HG03575 (cell line): ENCODE results near the gene SCAF11.
"Not testable (repeated sequence)": the region's sequence is repeated elsewhere in the genome, so short reads cannot be mapped to it uniquely, and the experiment has no call there.

Experiments
- ATAC-seq: cut with Tn5 transposase; IDR thresholded peaks from one replicate; pipeline ENCODE4 v1.9.1; 2021; ENCODE audit not compliant: unreplicated experiment, insufficient number of reproducible peaks, low FRiP score; ENCODE audit errors: extremely low read depth

The SCAF11 gene

DNA sequence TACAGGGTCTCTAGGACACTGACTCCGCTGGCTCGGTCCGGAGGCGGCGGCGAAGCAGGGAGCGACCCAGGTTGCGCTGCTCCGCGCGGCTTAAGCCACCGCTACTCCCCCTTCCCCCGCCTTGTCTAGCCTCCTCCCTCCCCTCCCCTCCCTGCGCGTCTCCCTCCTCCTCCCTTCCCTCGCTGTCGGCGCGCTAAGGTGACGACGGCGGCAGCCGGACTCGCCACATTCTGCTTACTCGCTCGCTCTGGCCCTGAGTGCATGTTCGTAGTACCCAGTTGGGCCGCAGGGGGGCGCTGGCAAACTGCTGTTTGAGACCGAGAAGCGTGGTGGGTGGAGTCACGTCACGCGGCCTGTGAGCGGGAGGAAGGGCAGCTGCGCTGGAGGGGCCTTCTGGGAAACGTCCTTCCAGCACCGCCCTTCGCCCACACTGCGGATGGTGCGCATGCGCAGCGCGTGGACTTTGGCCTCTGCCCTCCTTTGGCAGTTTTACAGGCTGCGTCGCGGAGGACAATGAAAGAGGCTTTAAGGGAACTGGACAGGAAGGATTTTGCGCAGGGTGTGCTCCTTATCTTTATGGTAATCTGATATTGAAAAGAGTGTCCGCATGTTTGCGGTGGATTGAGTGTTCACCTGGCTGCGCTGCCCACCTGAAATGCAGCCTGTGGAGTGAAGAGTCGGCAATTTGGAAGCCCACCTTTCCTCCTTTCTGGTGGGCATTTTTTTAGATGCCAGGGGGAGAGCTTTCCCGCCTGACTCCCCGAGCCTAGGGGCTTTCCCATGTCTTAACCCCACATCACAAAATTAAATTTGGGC is at the start of gene SCAF11:
SCAF11 (minus strand) TSS at position 107 of the 816 bp plus-strand sequence. CDS start 26,407 bp downstream, outside the sequence.
- peak; percentile 36 for ATAC-seq

DNA sequence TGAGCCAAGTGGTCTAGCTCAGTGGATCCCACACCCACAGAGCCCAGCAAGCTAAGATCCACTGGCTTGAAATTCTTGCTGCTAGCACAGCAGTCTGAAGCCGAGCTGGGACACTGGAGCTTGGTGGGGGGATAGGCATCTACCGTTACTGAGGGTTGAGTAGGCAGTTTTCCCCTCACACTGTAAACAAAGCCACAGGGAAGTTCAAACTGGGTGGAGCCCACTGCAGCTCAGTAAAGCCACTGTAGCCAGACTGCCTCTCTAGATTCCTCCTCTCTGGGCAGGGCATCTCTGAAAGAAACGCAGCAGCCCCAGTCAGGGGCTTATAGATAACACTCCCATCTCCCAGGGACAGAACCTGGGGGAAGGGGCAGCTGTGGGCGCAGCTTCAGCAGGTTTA is 46.7 kb upstream of the SCAF11 start:
- ATAC-seq, result not testable (repeated sequence)

DNA sequence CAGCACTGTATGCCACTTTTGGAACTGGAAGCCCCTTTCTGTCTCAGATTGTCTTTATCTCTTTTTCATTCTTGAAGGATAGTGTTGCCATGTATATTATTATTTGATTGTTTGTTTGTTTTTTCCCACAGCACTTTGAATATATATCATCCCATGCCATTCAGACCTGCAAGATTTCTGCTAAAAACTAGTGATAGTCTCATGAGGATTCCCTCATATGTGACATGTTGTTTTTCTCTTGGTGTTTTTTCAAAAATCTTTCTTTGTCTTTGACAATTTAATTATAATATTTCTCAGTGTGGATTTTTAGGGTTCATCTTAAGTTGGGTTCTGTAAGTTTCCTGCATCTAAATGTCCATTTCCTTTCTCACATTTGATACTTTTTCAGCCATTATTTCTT is 36.8 kb upstream of the SCAF11 start:
- ATAC-seq, result no peak

DNA sequence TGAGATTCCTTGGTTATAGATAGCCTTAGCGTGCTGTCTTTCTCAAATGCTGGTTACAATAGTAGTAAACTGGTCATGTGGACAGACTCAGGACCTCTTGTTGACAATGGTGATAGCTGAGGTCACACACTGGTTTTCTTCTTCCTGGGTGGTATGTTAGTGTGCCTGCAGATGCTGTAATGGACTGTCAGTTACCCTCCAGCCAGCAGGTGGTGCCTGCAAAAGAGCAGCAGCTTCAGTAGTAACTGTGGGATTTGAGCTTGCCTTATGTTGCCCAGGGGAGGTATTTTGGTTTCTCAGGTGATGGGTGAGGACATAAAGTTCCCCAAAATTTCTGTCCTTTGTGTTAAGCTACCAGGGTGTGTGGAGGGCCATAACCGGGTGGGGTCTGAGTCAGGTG is 33.7 kb upstream of the SCAF11 start:
- no peak for ATAC-seq

DNA sequence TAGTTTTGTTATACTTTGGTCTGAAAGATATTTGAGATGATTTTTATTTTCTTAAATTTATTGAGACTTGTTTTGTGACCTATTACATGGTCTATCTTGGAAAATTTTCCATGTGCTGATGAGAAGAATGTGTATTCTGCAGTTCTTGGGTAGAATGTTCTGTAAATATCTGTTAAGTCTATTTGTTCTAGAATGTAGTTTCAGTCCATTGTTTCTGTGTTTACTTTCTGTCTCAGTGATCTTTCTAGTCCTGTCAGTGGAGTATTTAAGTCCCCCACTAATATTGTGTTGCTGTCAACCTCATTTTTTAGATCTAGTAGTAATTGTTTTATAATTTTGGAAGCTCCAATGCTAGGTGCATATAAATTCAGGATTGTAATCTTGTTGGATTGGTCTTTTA is 30.4 kb upstream of the SCAF11 start:
- no peak for ATAC-seq

GRCh38 chr12:46018712-46019111 is 28.3 kb upstream of the SCAF11 start:
- ATAC-seq, result not testable (repeated sequence)

- ATAC-seq, result not testable (repeated sequence)
Observed at GRCh38 chr12:46017866-46018375, 27.5 kb upstream of the SCAF11 start.

GRCh38 chr12:46005823-46006222 is 15.4 kb upstream of the SCAF11 start:
- ATAC-seq, result no peak

GRCh38 chr12:46005151-46005797 is 14.9 kb upstream of the SCAF11 start:
- no peak for ATAC-seq

- no peak for ATAC-seq
Observed at GRCh38 chr12:46004715-46005114, 14.3 kb upstream of the SCAF11 start.

DNA sequence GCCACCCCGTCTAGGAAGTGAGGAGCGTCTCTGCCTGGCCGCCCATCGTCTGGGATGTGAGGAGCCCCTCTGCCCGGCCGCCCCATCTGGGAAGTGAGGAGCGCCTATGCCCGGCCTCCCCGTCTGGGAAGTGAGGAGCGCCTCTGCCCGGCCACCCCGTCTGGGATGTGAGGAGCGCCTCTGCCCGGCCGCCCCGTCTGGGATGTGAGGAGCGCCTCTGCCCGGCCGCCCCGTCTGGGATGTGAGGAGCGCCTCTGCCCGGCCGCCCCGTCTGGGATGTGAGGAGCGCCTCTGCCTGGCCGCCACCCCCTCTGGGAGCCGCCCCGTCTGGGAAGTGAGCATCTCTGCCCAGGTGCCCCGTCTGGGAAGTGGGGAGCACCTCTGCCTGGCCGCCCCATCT is 9.7 kb upstream of the SCAF11 start:
- ATAC-seq, result not testable (repeated sequence)

GRCh38 chr12:45994736-45995135 is 4.4 kb upstream of the SCAF11 start:
- ATAC-seq, result no peak

- peak; percentile 15 for ATAC-seq
Observed at GRCh38 chr12:45991284-45992249, 1.2 kb upstream of the SCAF11 start.

GRCh38 chr12:45989721-45990467 is 480 bp downstream of the SCAF11 start:
- peak; percentile 3 for ATAC-seq

GRCh38 chr12:45989287-45989686 is 1.1 kb downstream of the SCAF11 start:
- no peak for ATAC-seq

- no peak for ATAC-seq
Observed at GRCh38 chr12:45988264-45988663, 2.1 kb downstream of the SCAF11 start.

DNA sequence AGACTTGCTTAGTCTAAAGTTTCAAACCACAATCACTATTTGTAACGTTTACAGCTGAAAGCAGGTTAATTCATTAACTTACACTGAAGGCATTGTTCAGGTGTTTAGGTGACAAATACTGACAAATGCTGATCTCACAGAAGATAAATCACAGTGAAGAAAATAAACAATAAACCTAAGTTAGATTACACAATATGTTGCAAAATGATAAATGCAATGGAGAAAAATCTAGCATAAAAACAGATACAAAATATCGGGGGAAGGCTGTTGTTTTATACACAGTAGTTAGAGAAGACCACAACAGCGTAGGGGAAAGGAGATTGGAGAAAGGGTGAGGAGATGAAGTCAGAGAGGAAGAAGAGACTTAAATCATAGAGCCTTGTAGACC is 3.0 kb downstream of the SCAF11 start:
- no peak for ATAC-seq

GRCh38 chr12:45986641-45987339 is 3.6 kb downstream of the SCAF11 start:
- no peak for ATAC-seq
